Body of pancreas (tissue), 4 donors: ENCODE data around the gene SNRK. TPM values are rescaled to one million over a fixed set of nuclear protein-coding genes. Genes with fewer than 3 reads are reported as not detected.

Experiments used
- ATAC-seq: fragments of 150-250 bp; one replicate; pipeline ENCODE4 v1.9.1; 2016
- DNase-seq, 4 donors: peaks; one replicate each; pipeline ENCODE4 v3.0.0-alpha.2; 2019
- H3K27ac ChIP-seq, 4 donors: fragments of 200-600 bp; sonication (generic); 1 replicate in 3 of 4; 2 replicates in 1 of 4; pipeline versions ENCODE4 v1.5.1 to v1.6.1; 2016 to 2019; ENCODE audit warnings: mild to moderate bottlenecking in 1 of 4, mixed read lengths in 1 of 4, moderate library complexity in 1 of 4
- H3K27me3 ChIP-seq, 2 donors: fragments of 200-600 bp; sonication (generic); one replicate each; pipeline ENCODE4 v1.6.0; 2016; ENCODE audit warnings: mild to moderate bottlenecking in 1 of 2
- H3K36me3 ChIP-seq, 2 donors: fragments of 200-600 bp; sonication (generic); replicated peaks in 1 of 2; 2 replicates each; pipeline ENCODE4 v1.5.1; 2016; ENCODE audit warnings: low read depth in 2 of 2; ENCODE audit not compliant: insufficient read depth in 1 of 2
- H3K4me1 ChIP-seq: fragments of 200-600 bp; sonication (generic); one replicate; pipeline ENCODE4 v1.6.0; 2016
- H3K4me3 ChIP-seq, 2 donors: fragments of 200-600 bp; sonication (generic); 1 replicate in 1 of 2; 2 replicates in 1 of 2; pipeline ENCODE4 v1.5.1; 2016 to 2019
- H3K9me3 ChIP-seq, 3 donors: fragments of 200-600 bp; sonication (generic); 1 replicate in 2 of 3; 2 replicates in 1 of 3; pipeline ENCODE4 v1.5.1; 2016
- POLR2A ChIP-seq, 3 donors: fragments of 450-650 bp; IDR thresholded peaks; one replicate each; pipeline ENCODE4 v1.6.1; 2016; ENCODE audit warnings: antibody characterized with exemption in 3 of 3, mild to moderate bottlenecking in 2 of 3
- WGBS, 2 donors: methylation state at CpG; one replicate each; pipeline ENCODE4 v1.1.5; 2017; 5-methylcytosine and 5-hydroxymethylcytosine counted together
- intact Hi-C: fragments of 100-400 bp; cut with DNase I; formaldehyde crosslinking; loops from one replicate; pipeline ENCODE4 v1.15.1; 2023
- total RNA-seq, 2 donors: library from RNA; depleted of rRNA; stranded (reverse); fragments of >200 nt; gene quantifications; one replicate each; pipeline ENCODE4 v1.1.0, GENCODE V29; 2016
- TF ChIP-seq, protein P1 (sequence below), 7 experiments: fragments of 450-650 bp in 4 of 7; fragments of 200-600 bp in 3 of 7; sonication (generic) in 3 of 7; IDR thresholded peaks; one replicate each; pipeline ENCODE4 v1.5.1; 2016 to 2019; ENCODE audit warnings: antibody characterized with exemption in 7 of 7

The SNRK gene
- total RNA-seq, 2 donors from 2014 or later: 22.4 to 25.7 TPM

- TF ChIP-seq, protein P1, sequence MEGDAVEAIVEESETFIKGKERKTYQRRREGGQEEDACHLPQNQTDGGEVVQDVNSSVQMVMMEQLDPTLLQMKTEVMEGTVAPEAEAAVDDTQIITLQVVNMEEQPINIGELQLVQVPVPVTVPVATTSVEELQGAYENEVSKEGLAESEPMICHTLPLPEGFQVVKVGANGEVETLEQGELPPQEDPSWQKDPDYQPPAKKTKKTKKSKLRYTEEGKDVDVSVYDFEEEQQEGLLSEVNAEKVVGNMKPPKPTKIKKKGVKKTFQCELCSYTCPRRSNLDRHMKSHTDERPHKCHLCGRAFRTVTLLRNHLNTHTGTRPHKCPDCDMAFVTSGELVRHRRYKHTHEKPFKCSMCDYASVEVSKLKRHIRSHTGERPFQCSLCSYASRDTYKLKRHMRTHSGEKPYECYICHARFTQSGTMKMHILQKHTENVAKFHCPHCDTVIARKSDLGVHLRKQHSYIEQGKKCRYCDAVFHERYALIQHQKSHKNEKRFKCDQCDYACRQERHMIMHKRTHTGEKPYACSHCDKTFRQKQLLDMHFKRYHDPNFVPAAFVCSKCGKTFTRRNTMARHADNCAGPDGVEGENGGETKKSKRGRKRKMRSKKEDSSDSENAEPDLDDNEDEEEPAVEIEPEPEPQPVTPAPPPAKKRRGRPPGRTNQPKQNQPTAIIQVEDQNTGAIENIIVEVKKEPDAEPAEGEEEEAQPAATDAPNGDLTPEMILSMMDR (IDR thresholded peaks at IDR 0.05): no peak
- TF ChIP-seq POLR2A (IDR thresholded peaks at IDR 0.05): peak in 1 of 3 donors; percentile 18
- H3K27me3 ChIP-seq: no peaks in the 10 kb centered on the region
- ATAC-seq (no peak), DNase-seq (no peak)
- no peaks in the 10 kb centered on the region for H3K9me3 ChIP-seq
- H3K4me1 ChIP-seq: peaks cover 45% of the 10 kb centered on the region
- intact Hi-C loops: no loop called here
- peak overlapping the region; percentile 15 to 46 for H3K4me3 ChIP-seq
- 0 to 1% methylated on average over 3 of the region's 3 CpGs for WGBS, 2 donors
- H3K27ac ChIP-seq: peak overlapping the region; percentile 86 to 95 (median 93)
- H3K36me3 ChIP-seq: no peaks in the 10 kb centered on the region
Observed at GRCh38 chr3:43287500-43287873, 1.1 kb downstream of the SNRK start.

GRCh38 chr3:43288366-43288765 is 2.0 kb downstream of the SNRK start:
- intact Hi-C loops: no loop called here
- TF ChIP-seq POLR2A (IDR thresholded peaks at IDR 0.05): no peak
- TF ChIP-seq, protein P1 (IDR thresholded peaks at IDR 0.05): no peak
- 2 to 4% methylated on average over 2 of the region's 2 CpGs for WGBS, 2 donors
- peak overlapping the region; percentile 45 to 94 (median 89) for H3K27ac ChIP-seq
- ATAC-seq: no peak
- H3K4me3 ChIP-seq: peak overlapping the region in 1 of 2 donors; percentile 46
- H3K9me3 ChIP-seq: no peaks in the 10 kb centered on the region
- H3K4me1 ChIP-seq: peaks cover 53% of the 10 kb centered on the region
- no peaks in the 10 kb centered on the region for H3K36me3 ChIP-seq
- no peak for DNase-seq
- H3K27me3 ChIP-seq: no peaks in the 10 kb centered on the region

DNA sequence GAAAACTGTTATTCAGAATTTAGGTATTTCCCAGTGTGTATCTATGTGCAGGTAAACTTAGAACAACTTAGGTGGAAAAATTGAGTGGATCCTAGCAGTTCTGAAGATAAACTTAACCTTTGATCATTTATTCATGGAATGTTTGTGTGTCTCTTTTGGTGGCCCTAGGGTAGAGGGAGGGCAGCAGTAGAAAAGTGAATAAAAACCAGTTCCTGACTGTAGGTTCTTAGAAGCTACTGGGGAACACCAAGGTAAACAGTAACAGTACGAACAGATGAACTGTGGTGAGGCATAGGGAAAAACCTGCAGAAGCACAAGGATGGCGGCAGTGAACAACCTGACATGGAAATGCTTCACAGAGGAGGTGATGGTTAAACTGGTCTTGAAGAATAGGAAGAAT is 2.5 kb downstream of the SNRK start:
- H3K4me1 ChIP-seq: peaks cover 58% of the 10 kb centered on the region
- no peaks in the 10 kb centered on the region for H3K36me3 ChIP-seq
- H3K27ac ChIP-seq: peak overlapping the region; percentile 45 to 94 (median 89)
- intact Hi-C loops: no loop called here
- H3K4me3 ChIP-seq: no peak overlapping the region
- WGBS, 2 donors: 37 to 38% methylated on average over 2 of the region's 2 CpGs
- TF ChIP-seq POLR2A (IDR thresholded peaks at IDR 0.05): no peak
- TF ChIP-seq, protein P1 (IDR thresholded peaks at IDR 0.05): no peak
- H3K27me3 ChIP-seq: no peaks in the 10 kb centered on the region
- H3K9me3 ChIP-seq: no peaks in the 10 kb centered on the region
- DNase-seq: no peak
- no peak for ATAC-seq

GRCh38 chr3:43289401-43289800 is 3.1 kb downstream of the SNRK start:
- H3K36me3 ChIP-seq: no peaks in the 10 kb centered on the region
- no peaks in the 10 kb centered on the region for H3K9me3 ChIP-seq
- TF ChIP-seq, protein P1 (IDR thresholded peaks at IDR 0.05): no peak
- TF ChIP-seq POLR2A (IDR thresholded peaks at IDR 0.05): peak in 1 of 3 donors; percentile 4
- H3K4me1 ChIP-seq: peaks cover 63% of the 10 kb centered on the region
- WGBS, 2 donors: 26 to 30% methylated on average over 2 of the region's 2 CpGs
- H3K27ac ChIP-seq: peak overlapping the region; percentile 45 to 94 (median 89)
- no peak overlapping the region for H3K4me3 ChIP-seq
- DNase-seq (no peak), ATAC-seq (no peak)
- H3K27me3 ChIP-seq: no peaks in the 10 kb centered on the region
- intact Hi-C loops: no loop called here

GRCh38 chr3:43289841-43290470 is 3.6 kb downstream of the SNRK start:
- 40 to 48% methylated on average over 5 of the region's 5 CpGs for WGBS, 2 donors
- Histone ChIP-seq H3K36me3 (no peaks in the 10 kb centered on the region), H3K27me3 (no peaks in the 10 kb centered on the region), H3K9me3 (no peaks in the 10 kb centered on the region), H3K4me3 (no peak overlapping the region), H3K4me1 (peaks cover 69% of the 10 kb centered on the region), H3K27ac (peak overlapping the region in 3 of 4 donors; percentile 45 to 94 (median 92))
- intact Hi-C loops: no loop called here
- DNase-seq (no peak), ATAC-seq (no peak)
- TF ChIP-seq, protein P1 (IDR thresholded peaks at IDR 0.05): no peak
- no peak for TF ChIP-seq POLR2A (IDR thresholded peaks at IDR 0.05)
